Right lobe of liver (tissue), 4 donors: ENCODE results near the gene ROMO1.

Source experiments
- POLR2A ChIP-seq: fragments of 450-650 bp; IDR thresholded peaks from one replicate; pipeline ENCODE4 v1.6.1; 2017; ENCODE audit warnings: antibody characterized with exemption, mild to moderate bottlenecking
- TF ChIP-seq, protein P1 (sequence below), 4 donors: fragments of 200-600 bp in 3 of 4; fragments of 450-650 bp in 1 of 4; IDR thresholded peaks; one replicate each; pipeline versions ENCODE4 v1.5.1 to v1.8.0; 2016 to 2022; ENCODE audit warnings: antibody characterized with exemption in 4 of 4, mild to moderate bottlenecking in 2 of 4
- donor health status: DM: no; HTN: no; CAD: no.
- donor health status: DM: no; HTN: no; CAD: no.
- donor health status: DM: no; HTN: yes; CAD: no.

DNA sequence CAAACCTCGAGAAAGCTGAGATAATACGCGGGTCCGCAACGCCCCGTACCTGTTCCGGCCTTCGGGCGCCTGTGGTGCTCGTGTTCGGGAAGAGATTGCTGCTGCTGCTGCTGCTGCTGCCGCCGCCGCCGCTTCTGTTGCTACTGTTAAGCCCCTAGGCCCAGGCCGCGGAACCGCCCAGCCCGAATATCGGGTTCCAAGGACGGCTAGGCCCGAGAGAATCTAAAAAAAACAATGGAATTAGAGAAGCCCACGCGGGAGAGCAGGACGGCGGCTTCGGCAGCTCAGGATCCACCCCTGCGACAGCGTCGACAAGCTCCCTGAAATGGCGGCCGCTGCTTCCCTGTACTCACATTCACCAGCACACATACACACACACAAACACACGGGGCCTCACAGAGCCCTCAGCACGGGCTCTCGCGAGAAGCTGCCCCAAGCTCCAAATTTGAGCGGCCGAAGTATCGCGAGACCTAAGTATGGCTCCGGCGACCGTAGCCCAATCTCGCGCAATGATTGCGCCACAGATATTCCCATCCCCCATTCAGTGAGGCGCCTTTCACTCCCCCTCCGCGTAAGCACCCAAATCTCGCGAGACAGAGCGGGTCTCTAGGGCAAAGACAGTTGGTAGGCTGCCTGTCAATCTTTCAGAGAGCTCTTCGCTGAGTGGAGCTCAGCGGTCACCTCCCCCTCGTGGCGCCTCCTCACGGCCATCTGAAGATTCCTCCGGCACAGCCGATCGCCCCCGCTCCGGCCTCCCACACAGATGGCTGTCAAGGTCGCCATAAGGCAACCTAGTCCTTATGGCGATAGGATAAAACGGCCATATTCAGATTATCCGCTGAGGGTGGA, 42.9 kb downstream of the ROMO1 start, which contains the start of gene RBM39:
- TF ChIP-seq, protein P1, sequence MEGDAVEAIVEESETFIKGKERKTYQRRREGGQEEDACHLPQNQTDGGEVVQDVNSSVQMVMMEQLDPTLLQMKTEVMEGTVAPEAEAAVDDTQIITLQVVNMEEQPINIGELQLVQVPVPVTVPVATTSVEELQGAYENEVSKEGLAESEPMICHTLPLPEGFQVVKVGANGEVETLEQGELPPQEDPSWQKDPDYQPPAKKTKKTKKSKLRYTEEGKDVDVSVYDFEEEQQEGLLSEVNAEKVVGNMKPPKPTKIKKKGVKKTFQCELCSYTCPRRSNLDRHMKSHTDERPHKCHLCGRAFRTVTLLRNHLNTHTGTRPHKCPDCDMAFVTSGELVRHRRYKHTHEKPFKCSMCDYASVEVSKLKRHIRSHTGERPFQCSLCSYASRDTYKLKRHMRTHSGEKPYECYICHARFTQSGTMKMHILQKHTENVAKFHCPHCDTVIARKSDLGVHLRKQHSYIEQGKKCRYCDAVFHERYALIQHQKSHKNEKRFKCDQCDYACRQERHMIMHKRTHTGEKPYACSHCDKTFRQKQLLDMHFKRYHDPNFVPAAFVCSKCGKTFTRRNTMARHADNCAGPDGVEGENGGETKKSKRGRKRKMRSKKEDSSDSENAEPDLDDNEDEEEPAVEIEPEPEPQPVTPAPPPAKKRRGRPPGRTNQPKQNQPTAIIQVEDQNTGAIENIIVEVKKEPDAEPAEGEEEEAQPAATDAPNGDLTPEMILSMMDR (IDR thresholded peaks at IDR 0.05): peak; percentile 30 to 58 (median 46)
- TF ChIP-seq POLR2A: peak; percentile 96
